SK-N-SH treated with all-trans-retinoic acid at 6 μM for 48 hours (cell line): ENCODE results near the gene MLST8.

ENCODE experiments used
- ATAC-seq: fragments of 200-7000 bp; cut with Tn5 transposase; 3 replicates; pipeline ENCODE4 v1.9.1; 2020; ENCODE audit warnings: mild to moderate bottlenecking, moderate library complexity
- BACH2 ChIP-seq: fragments of 250-450 bp; sonication (Bioruptor Pico); IDR thresholded peaks from 2 replicates; pipeline ENCODE4 v1.9.0; 2021; ENCODE audit warnings: mild to moderate bottlenecking, borderline replicate concordance
- CREB5 ChIP-seq: fragments of 250-450 bp; sonication (Bioruptor Pico); IDR thresholded peaks from 2 replicates; pipeline ENCODE4 v1.5.1; 2020; ENCODE audit warnings: low read depth, mild to moderate bottlenecking, moderate library complexity
- ESRRG ChIP-seq: fragments of 250-450 bp; sonication (Bioruptor Pico); IDR thresholded peaks from 2 replicates; pipeline ENCODE4 v1.6.1; 2021; ENCODE audit warnings: mild to moderate bottlenecking
- GLIS3 ChIP-seq: fragments of 250-450 bp; sonication (Bioruptor Pico); IDR thresholded peaks from 2 replicates; pipeline ENCODE4 v1.5.0; 2020; ENCODE audit warnings: mild to moderate bottlenecking, moderate library complexity
- ISL1 ChIP-seq: fragments of 250-450 bp; sonication (Bioruptor Pico); IDR thresholded peaks from 2 replicates; pipeline ENCODE4 v2.1.2; 2022; ENCODE audit warnings: mild to moderate bottlenecking, moderate library complexity
- OSR1 ChIP-seq: fragments of 250-450 bp; sonication (Bioruptor Pico); IDR thresholded peaks from 2 replicates; pipeline ENCODE4 v1.8.0; 2022; ENCODE audit warnings: moderate library complexity, mild to moderate bottlenecking, inconsistent platforms
- PPARA ChIP-seq: fragments of 250-450 bp; sonication (Bioruptor Pico); IDR thresholded peaks from 2 replicates; pipeline ENCODE4 v1.5.0; 2020; ENCODE audit warnings: mild to moderate bottlenecking, borderline replicate concordance
- SNAI2 ChIP-seq: fragments of 250-450 bp; sonication (Bioruptor Pico); IDR thresholded peaks from 2 replicates; pipeline ENCODE4 v1.5.0; 2020; ENCODE audit warnings: mild to moderate bottlenecking, moderate library complexity
- TCF4 ChIP-seq: fragments of 250-450 bp; sonication (Bioruptor Pico); IDR thresholded peaks from 2 replicates; pipeline ENCODE4 v1.8.0; 2021; ENCODE audit warnings: mild to moderate bottlenecking, moderate library complexity, borderline replicate concordance
- TOX ChIP-seq: fragments of 250-450 bp; sonication (Bioruptor Pico); IDR thresholded peaks from 2 replicates; pipeline ENCODE4 v1.8.0; 2021; ENCODE audit warnings: mild to moderate bottlenecking, moderate library complexity, borderline replicate concordance
- ZC3H10 ChIP-seq: fragments of 250-450 bp; sonication (Bioruptor Pico); IDR thresholded peaks from 2 replicates; pipeline ENCODE4 v1.5.1; 2021; ENCODE audit warnings: mild to moderate bottlenecking, moderate library complexity
- ZFP3 ChIP-seq: fragments of 250-450 bp; sonication (Bioruptor Pico); IDR thresholded peaks from 2 replicates; pipeline ENCODE4 v1.5.0; 2020; ENCODE audit warnings: mild to moderate bottlenecking, moderate library complexity
- ZFP30 ChIP-seq: fragments of 450-650 bp; formaldehyde crosslinking; IDR thresholded peaks from 2 replicates; pipeline ENCODE4 v1.5.0; 2022; ENCODE audit warnings: mild to moderate bottlenecking, moderate library complexity
- ZNF70 ChIP-seq: fragments of 450-650 bp; formaldehyde crosslinking; IDR thresholded peaks from 2 replicates; pipeline ENCODE4 v1.5.0; 2020; ENCODE audit warnings: mild to moderate bottlenecking, moderate library complexity
- ZNF8 ChIP-seq: fragments of 450-650 bp; formaldehyde crosslinking; IDR thresholded peaks from 2 replicates; pipeline ENCODE4 v1.5.0; 2020; ENCODE audit warnings: mild to moderate bottlenecking, moderate library complexity
- TF ChIP-seq, protein P1 (sequence below): fragments of 250-450 bp; sonication (Bioruptor Pico); IDR thresholded peaks from 2 replicates; pipeline ENCODE4 v1.8.0; 2020; ENCODE audit warnings: mild to moderate bottlenecking, moderate library complexity, borderline replicate concordance
- TF ChIP-seq, protein P2 (sequence below): fragments of 250-450 bp; sonication (Bioruptor Pico); IDR thresholded peaks from 2 replicates; pipeline ENCODE4 v1.8.0; 2021; ENCODE audit warnings: low read depth, mild to moderate bottlenecking, moderate library complexity, borderline replicate concordance
- TF ChIP-seq, protein P3 (sequence below): fragments of 250-450 bp; sonication (Bioruptor Pico); IDR thresholded peaks from 2 replicates; pipeline ENCODE4 v1.5.1; 2021; ENCODE audit warnings: mild to moderate bottlenecking, moderate library complexity
- TF ChIP-seq, protein P4 (sequence below): fragments of 250-450 bp; sonication (Bioruptor Pico); IDR thresholded peaks from 2 replicates; pipeline ENCODE4 v1.5.0; 2020; ENCODE audit warnings: mild to moderate bottlenecking, moderate library complexity

The MLST8 gene

DNA sequence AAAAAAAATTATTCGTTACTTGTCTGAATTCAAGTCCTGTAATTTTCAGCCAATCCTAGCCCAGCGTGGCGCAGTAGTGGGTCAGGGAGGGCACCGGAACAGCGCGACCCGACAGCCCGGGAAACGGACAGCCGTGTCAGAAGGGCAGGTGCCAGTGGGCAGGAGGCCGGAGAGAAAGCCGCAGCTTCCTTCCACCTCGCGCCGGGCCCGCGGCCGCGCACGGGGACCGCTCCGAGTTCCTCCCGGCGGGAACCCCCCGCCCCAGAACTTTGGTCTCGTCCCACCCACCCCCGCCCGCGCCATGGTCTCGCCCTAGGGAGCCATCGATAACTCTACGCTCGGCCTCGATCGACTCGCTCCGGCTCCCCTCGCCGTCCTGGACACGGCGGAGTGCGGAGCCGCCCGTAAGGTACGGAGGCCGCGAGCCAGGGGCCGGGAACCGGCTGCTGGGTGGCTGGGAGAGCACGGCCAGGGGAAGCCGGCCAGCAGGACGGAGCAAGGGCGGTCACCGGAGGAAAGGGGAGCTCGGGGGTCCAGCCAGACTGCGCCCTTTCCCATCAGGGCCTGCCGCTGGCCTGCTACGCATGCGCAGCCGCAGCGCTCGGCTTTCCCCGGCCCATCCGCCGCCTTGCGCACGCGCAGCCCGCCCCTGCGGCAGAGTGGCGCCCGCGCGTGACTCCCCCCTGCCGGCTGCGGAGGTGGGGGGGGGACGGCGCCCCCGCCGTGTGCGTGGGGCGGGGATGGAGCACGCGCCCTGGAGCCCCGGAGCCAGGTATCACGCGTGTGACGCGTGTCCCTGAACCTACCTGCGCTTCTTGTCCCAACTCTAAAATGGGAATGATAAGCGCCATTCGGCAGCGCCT lies at the start of gene MLST8:
Gene MLST8 (plus strand): TSS at position 351 of the 863 bp plus-strand sequence. CDS start 632 bp downstream, outside the sequence.
- no peak for TF ChIP-seq ZNF70
- TF ChIP-seq, protein P1, sequence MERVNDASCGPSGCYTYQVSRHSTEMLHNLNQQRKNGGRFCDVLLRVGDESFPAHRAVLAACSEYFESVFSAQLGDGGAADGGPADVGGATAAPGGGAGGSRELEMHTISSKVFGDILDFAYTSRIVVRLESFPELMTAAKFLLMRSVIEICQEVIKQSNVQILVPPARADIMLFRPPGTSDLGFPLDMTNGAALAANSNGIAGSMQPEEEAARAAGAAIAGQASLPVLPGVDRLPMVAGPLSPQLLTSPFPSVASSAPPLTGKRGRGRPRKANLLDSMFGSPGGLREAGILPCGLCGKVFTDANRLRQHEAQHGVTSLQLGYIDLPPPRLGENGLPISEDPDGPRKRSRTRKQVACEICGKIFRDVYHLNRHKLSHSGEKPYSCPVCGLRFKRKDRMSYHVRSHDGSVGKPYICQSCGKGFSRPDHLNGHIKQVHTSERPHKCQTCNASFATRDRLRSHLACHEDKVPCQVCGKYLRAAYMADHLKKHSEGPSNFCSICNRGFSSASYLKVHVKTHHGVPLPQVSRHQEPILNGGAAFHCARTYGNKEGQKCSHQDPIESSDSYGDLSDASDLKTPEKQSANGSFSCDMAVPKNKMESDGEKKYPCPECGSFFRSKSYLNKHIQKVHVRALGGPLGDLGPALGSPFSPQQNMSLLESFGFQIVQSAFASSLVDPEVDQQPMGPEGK (CRISPR knock-in tag) = 0 out of 2 replicates have a peak, but pooled peaks have one; percentile 37
- no peak for TF ChIP-seq ISL1 (CRISPR knock-in tag)
- no peak for TF ChIP-seq OSR1 (CRISPR knock-in tag)
- no peak for TF ChIP-seq TCF4 (CRISPR knock-in tag)
- TF ChIP-seq, protein P2, sequence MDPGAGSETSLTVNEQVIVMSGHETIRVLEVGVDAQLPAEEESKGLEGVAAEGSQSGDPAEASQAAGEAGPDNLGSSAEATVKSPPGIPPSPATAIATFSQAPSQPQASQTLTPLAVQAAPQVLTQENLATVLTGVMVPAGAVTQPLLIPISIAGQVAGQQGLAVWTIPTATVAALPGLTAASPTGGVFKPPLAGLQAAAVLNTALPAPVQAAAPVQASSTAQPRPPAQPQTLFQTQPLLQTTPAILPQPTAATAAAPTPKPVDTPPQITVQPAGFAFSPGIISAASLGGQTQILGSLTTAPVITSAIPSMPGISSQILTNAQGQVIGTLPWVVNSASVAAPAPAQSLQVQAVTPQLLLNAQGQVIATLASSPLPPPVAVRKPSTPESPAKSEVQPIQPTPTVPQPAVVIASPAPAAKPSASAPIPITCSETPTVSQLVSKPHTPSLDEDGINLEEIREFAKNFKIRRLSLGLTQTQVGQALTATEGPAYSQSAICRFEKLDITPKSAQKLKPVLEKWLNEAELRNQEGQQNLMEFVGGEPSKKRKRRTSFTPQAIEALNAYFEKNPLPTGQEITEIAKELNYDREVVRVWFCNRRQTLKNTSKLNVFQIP (CRISPR knock-in tag) = no peak
- TF ChIP-seq PPARA = no peak
- TF ChIP-seq, protein P3, sequence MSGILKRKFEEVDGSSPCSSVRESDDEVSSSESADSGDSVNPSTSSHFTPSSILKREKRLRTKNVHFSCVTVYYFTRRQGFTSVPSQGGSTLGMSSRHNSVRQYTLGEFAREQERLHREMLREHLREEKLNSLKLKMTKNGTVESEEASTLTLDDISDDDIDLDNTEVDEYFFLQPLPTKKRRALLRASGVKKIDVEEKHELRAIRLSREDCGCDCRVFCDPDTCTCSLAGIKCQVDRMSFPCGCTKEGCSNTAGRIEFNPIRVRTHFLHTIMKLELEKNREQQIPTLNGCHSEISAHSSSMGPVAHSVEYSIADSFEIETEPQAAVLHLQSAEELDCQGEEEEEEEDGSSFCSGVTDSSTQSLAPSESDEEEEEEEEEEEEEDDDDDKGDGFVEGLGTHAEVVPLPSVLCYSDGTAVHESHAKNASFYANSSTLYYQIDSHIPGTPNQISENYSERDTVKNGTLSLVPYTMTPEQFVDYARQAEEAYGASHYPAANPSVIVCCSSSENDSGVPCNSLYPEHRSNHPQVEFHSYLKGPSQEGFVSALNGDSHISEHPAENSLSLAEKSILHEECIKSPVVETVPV (CRISPR knock-in tag) = no peak

DNA sequence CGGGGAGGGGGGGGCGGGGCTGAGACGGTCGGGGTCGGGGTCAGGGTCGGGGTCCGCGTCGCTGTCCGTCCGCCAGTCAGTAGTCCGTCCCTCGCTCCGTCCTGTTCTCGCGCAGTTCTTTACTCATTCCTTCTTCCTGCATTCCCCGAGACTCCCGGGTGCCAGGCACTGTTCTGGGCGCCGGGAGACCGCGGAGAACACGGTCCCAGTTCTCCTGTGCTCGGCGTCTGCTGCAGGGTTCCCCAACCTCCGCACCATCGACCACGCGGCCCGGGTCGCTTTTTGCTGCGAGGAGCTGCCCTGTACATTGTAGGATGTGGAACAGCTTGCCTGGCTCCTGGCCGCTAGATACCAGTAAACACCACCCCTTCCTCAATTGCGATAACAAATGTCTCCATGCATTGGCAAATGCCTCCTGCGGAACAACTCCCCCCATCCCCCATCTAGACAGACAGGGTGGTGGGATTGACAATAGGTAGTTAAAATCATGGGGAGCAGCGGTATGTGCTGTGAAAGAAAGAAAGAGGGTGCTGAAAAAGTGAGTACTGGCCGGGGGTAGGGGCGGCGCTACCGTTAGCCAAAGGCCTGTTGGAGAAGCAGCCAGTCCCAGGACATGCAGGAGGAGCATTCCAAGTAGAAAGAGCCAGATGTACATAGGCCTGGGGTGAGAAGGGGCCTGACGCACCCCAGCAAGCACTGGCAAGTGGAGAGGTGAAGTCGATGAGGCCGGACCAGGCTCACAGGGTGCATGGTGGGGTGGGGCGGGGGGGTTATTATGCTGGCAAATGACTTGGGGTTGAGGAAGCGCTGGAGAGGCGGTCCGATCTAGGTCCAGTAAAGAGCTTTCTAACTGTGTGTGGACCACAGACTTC lies 49.0 kb upstream of the MLST8 start:
- ATAC-seq = peak; percentile 22
- TF ChIP-seq TOX (CRISPR knock-in tag) = no peak
- no peak for TF ChIP-seq ZFP3
- TF ChIP-seq BACH2 (CRISPR knock-in tag) = no peak
- no peak for TF ChIP-seq PPARA
- no peak for TF ChIP-seq ZFP30
- TF ChIP-seq, protein P2 (CRISPR knock-in tag) = no peak
- no peak for TF ChIP-seq ZNF70
- TF ChIP-seq ESRRG (CRISPR knock-in tag) = no peak
- TF ChIP-seq, protein P3 (CRISPR knock-in tag) = no peak
- no peak for TF ChIP-seq TCF4 (CRISPR knock-in tag)
- TF ChIP-seq, protein P4, sequence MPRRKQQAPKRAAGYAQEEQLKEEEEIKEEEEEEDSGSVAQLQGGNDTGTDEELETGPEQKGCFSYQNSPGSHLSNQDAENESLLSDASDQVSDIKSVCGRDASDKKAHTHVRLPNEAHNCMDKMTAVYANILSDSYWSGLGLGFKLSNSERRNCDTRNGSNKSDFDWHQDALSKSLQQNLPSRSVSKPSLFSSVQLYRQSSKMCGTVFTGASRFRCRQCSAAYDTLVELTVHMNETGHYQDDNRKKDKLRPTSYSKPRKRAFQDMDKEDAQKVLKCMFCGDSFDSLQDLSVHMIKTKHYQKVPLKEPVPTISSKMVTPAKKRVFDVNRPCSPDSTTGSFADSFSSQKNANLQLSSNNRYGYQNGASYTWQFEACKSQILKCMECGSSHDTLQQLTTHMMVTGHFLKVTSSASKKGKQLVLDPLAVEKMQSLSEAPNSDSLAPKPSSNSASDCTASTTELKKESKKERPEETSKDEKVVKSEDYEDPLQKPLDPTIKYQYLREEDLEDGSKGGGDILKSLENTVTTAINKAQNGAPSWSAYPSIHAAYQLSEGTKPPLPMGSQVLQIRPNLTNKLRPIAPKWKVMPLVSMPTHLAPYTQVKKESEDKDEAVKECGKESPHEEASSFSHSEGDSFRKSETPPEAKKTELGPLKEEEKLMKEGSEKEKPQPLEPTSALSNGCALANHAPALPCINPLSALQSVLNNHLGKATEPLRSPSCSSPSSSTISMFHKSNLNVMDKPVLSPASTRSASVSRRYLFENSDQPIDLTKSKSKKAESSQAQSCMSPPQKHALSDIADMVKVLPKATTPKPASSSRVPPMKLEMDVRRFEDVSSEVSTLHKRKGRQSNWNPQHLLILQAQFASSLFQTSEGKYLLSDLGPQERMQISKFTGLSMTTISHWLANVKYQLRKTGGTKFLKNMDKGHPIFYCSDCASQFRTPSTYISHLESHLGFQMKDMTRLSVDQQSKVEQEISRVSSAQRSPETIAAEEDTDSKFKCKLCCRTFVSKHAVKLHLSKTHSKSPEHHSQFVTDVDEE (CRISPR knock-in tag) = no peak
- TF ChIP-seq OSR1 (CRISPR knock-in tag) = no peak
- no peak for TF ChIP-seq SNAI2 (CRISPR knock-in tag)
- no peak for TF ChIP-seq CREB5 (CRISPR knock-in tag)
- TF ChIP-seq GLIS3 (CRISPR knock-in tag) = no peak
- TF ChIP-seq ZNF8 (CRISPR knock-in tag) = no peak
- no peak for TF ChIP-seq ZC3H10 (CRISPR knock-in tag)
- TF ChIP-seq, protein P1 (CRISPR knock-in tag) = no peak

More for the DNA sequence above, at the start of gene MLST8:
- ATAC-seq = peak; percentile 75
